Measurements from ENCODE around the gene NELFE. TPM values are rescaled to one million over a fixed set of nuclear protein-coding genes. Genes with fewer than 3 reads are reported as not detected.

Gene NELFE
- total RNA-seq, 1 experiment from 2014 or later: 91.4 TPM

GRCh38 chr6:31906122-31906521 is 52.6 kb downstream of the NELFE start:
- no peak overlapping the region for H3K18ac ChIP-seq (ENCODE audit: insufficient read length, low read depth, low read length)
- peaks cover 17 to 25% of the 10 kb centered on the region in 2 experiments for H3K4me1 Mint-ChIP-seq
- no peaks in the 10 kb centered on the region for H3K36me3 Mint-ChIP-seq (ENCODE audit: insufficient read depth in 1 of 3, low read depth in 3 of 3)
- no peaks in the 10 kb centered on the region for H3K9me3 ChIP-seq (ENCODE audit: control insufficient read depth, low read depth, low read length)
- no peak overlapping the region for H2BK20ac ChIP-seq (ENCODE audit: low read depth, low read length, poor library complexity, severe bottlenecking)
- no CpG with 5 or more reads among the region's 4 CpGs for WGBS (ENCODE audit: extremely low coverage, insufficient read length, low lambda C conversion rate)
- H2BK5ac ChIP-seq (ENCODE audit: insufficient read length, low read length): no peak overlapping the region
- no peak for TF ChIP-seq CTCF (conservative IDR thresholded peaks at IDR 0.05)
- H3K79me2 ChIP-seq (ENCODE audit: insufficient read depth, low read length): no peaks in the 10 kb centered on the region
- no peak overlapping the region for H3K14ac ChIP-seq (ENCODE audit: insufficient read depth, low read length)
- H2BK12ac ChIP-seq (ENCODE audit: insufficient read length, low read depth, low read length): no peak overlapping the region
- H3K27me3 Mint-ChIP-seq (ENCODE audit: low read depth): no peaks in the 10 kb centered on the region; the same call in none of the 2 replicates
- no peak overlapping the region for H2BK120ac ChIP-seq (ENCODE audit: low read depth, low read length, poor library complexity, severe bottlenecking)
- no peaks in the 10 kb centered on the region; a peak in 1 of 5 replicates for H3K9me3 Mint-ChIP-seq
- no peak overlapping the region for H4K91ac ChIP-seq (ENCODE audit: insufficient read length, low read depth, low read length)
- no peaks in the 10 kb centered on the region for H4K20me1 ChIP-seq (ENCODE audit: control insufficient read depth, insufficient read depth, insufficient read length)
- H3K27ac ChIP-seq (ENCODE audit: insufficient read length, low read depth, low read length): no peak overlapping the region
- H3K23me2 ChIP-seq (ENCODE audit: insufficient read length, low read depth, low read length, poor library complexity, severe bottlenecking): no peaks in the 10 kb centered on the region
- no peaks in the 10 kb centered on the region; the same call in 1 of the 2 replicates for H3K4me1 ChIP-seq (ENCODE audit: insufficient read depth, low read length)
- H2AFZ ChIP-seq (ENCODE audit: low read length): peak overlapping the region; percentile 26
- peak overlapping the region; percentile 9 to 67 (median 50); a peak in 5 of 7 replicates for H3K27ac Mint-ChIP-seq
- no peak overlapping the region for H3K23ac ChIP-seq (ENCODE audit: insufficient read length, low read depth, low read length)
- H4K8ac ChIP-seq (replicated peaks; ENCODE audit: insufficient read length, low read depth, low read length): no peak overlapping the region
- DNase-seq: peak; percentile 53
- peak overlapping the region in 1 of 2 experiments; percentile 31; a peak in 2 of 5 replicates for H3K4me3 Mint-ChIP-seq
- no peak overlapping the region for H2AK5ac ChIP-seq (ENCODE audit: insufficient read length, low read length)
- no peak overlapping the region for H3K4me2 ChIP-seq (ENCODE audit: insufficient read depth, insufficient read length, low read length)
- H2BK15ac ChIP-seq (ENCODE audit: low read depth, low read length): no peak overlapping the region
- H3K27me3 ChIP-seq (ENCODE audit: insufficient read depth, low read length): no peaks in the 10 kb centered on the region
- H3K56ac ChIP-seq (ENCODE audit: insufficient read length, low read depth, low read length): no peak overlapping the region
- no peak overlapping the region for H4K5ac ChIP-seq (ENCODE audit: insufficient read length, low read depth, low read length)
- H3T11ph ChIP-seq (ENCODE audit: low read length): no peak overlapping the region
- no peak overlapping the region for H3K4ac ChIP-seq (ENCODE audit: low read depth, low read length)
- H3K79me1 ChIP-seq (ENCODE audit: insufficient read depth, low read depth, low read length, poor library complexity, severe bottlenecking): no peaks in the 10 kb centered on the region
- no peak overlapping the region for H3K9ac ChIP-seq (ENCODE audit: extremely low read depth, insufficient read length, low read length)

All from H9 (cell line).